H1 (cell line): Measurements from ENCODE around the gene ISL2. TPM values are rescaled to one million over a fixed set of nuclear protein-coding genes. Genes with fewer than 3 reads are reported as not detected.

Source experiments
- CTCF ChIA-PET: fragments of 300-600 bp; sonication (Branson Sonifier 250); formaldehyde crosslinking; loops from one replicate; lab custom pipeline; 2021; ENCODE audit not compliant: partially characterized antibody; lab: Charles Lee
- POLR2A ChIA-PET: fragments of 300-600 bp; sonication (Branson Sonifier 250); formaldehyde crosslinking; loops from one replicate; lab custom pipeline; 2021; ENCODE audit warnings: inconsistent platforms; ENCODE audit not compliant: partially characterized antibody; lab: Charles Lee
- DNase-seq, 2 experiments: peaks; one replicate each; pipeline versions ENCODE4 v3.0.0 to v3.0.0-alpha.2; 2010 to 2022; ENCODE audit warnings: low spot score in 2 of 2, low read depth in 1 of 2, mixed read lengths in 1 of 2
- FAIRE-seq: peaks from 2 replicates; lab custom pipeline; 2011; peaks lifted over from hg19 to GRCh38; lab: Jason Lieb, UNC
- H2AFZ ChIP-seq: 2 replicates; pipeline ENCODE4 v1.8.1; 2012; ENCODE audit warnings: low read length, inconsistent platforms
- H2AK5ac ChIP-seq: 2 replicates; pipeline ENCODE4 v1.6.1; 2013; ENCODE audit warnings: low read depth, low read length
- H2BK120ac ChIP-seq: replicated peaks from 2 replicates; pipeline ENCODE3; 2013; ENCODE audit warnings: low read depth, low read length, inconsistent platforms
- H2BK12ac ChIP-seq: 2 replicates; pipeline ENCODE4 v1.6.1; 2013; ENCODE audit warnings: low read depth, low read length
- H2BK15ac ChIP-seq: 2 replicates; pipeline ENCODE4 v1.6.1; 2013; ENCODE audit warnings: low read length
- H2BK20ac ChIP-seq: 2 replicates; pipeline ENCODE4 v1.6.1; 2013; ENCODE audit warnings: low read length
- H2BK5ac ChIP-seq: 2 replicates; pipeline ENCODE4 v1.6.1; 2013; ENCODE audit warnings: low read depth, low read length
- H3K14ac ChIP-seq: 2 replicates; pipeline ENCODE4 v1.6.1; 2013; ENCODE audit warnings: inconsistent platforms; ENCODE audit not compliant: insufficient read length
- H3K18ac ChIP-seq: 2 replicates; pipeline ENCODE4 v1.6.1; 2013; ENCODE audit warnings: low read length; ENCODE audit errors: extremely low read depth
- H3K23ac ChIP-seq: 2 replicates; pipeline ENCODE4 v1.6.1; 2013; ENCODE audit warnings: inconsistent platforms; ENCODE audit not compliant: insufficient read length
- H3K23me2 ChIP-seq: 2 replicates; pipeline ENCODE4 v1.6.1; 2013; ENCODE audit warnings: low read depth, low read length
- H3K27ac ChIP-seq: 2 replicates; pipeline ENCODE4 v1.6.1; 2011; ENCODE audit warnings: low read depth, low read length, inconsistent platforms
- H3K27me3 ChIP-seq, 4 experiments: replicated peaks in 1 of 4; 1 replicate in 1 of 4; 2 replicates in 3 of 4; pipeline versions ENCODE4 v1.6.1 to v1.8.1; 2011 to 2013; ENCODE audit warnings: low read length in 3 of 4, mild to moderate bottlenecking in 3 of 4, inconsistent platforms in 2 of 4, mixed read lengths in 2 of 4, moderate library complexity in 1 of 4; ENCODE audit not compliant: control insufficient read depth in 3 of 4, insufficient read depth in 3 of 4; ENCODE audit errors: extremely low read depth in 1 of 4
- H3K36me3 ChIP-seq, 4 experiments: 2 replicates each; pipeline versions ENCODE4 v1.6.1 to v1.8.1; 2011 to 2013; ENCODE audit warnings: mild to moderate bottlenecking in 4 of 4, low read length in 3 of 4, moderate library complexity in 2 of 4, control low read depth in 1 of 4, inconsistent platforms in 1 of 4; ENCODE audit not compliant: insufficient read depth in 4 of 4, control insufficient read depth in 2 of 4
- H3K4ac ChIP-seq: replicated peaks from 2 replicates; pipeline ENCODE3; 2013; ENCODE audit warnings: low read length, low read depth, mixed read lengths, inconsistent platforms; ENCODE audit not compliant: insufficient read length
- H3K4me1 ChIP-seq, 4 experiments: replicated peaks in 1 of 4; 1 replicate in 1 of 4; 2 replicates in 3 of 4; pipeline versions ENCODE4 v1.6.1 to v1.8.1; 2011 to 2013; ENCODE audit warnings: low read length in 3 of 4, inconsistent platforms in 2 of 4, mixed read lengths in 1 of 4; ENCODE audit not compliant: insufficient read depth in 4 of 4, control insufficient read depth in 3 of 4
- H3K4me2 ChIP-seq, 2 experiments: 2 replicates each; pipeline versions ENCODE4 v1.6.1 to v1.8.1; 2011 to 2013; ENCODE audit warnings: low read depth in 2 of 2, low read length in 2 of 2, control low read depth in 1 of 2, inconsistent platforms in 1 of 2, mild to moderate bottlenecking in 1 of 2; ENCODE audit not compliant: insufficient read depth in 1 of 2
- H3K4me3 ChIP-seq, 4 experiments: fragments of 200-600, 300-600 bp in 1 of 4; sonication (generic), shearing (Covaris generic), sonication (Bioruptor Twin) in 1 of 4; 2 replicates each; pipeline versions ENCODE4 v1.5.1 to v1.8.1; 2011 to 2016; ENCODE audit warnings: low read length in 4 of 4, low read depth in 3 of 4, control low read depth in 2 of 4, inconsistent platforms in 2 of 4, mild to moderate bottlenecking in 2 of 4, mixed read lengths in 1 of 4, moderate library complexity in 1 of 4; ENCODE audit not compliant: insufficient read depth in 2 of 4; ENCODE audit errors: extremely low read depth in 1 of 4
- H3K56ac ChIP-seq: replicated peaks from 2 replicates; pipeline ENCODE3; 2013; ENCODE audit warnings: low read depth, mild to moderate bottlenecking, mixed read lengths, low read length, inconsistent platforms; ENCODE audit not compliant: insufficient read length
- H3K79me1 ChIP-seq: 2 replicates; pipeline ENCODE4 v1.6.1; 2013; ENCODE audit warnings: low read depth, low read length, control low read depth
- H3K79me2 ChIP-seq, 2 experiments: 2 replicates each; pipeline versions ENCODE4 v1.6.1 to v1.8.1; 2012 to 2013; ENCODE audit warnings: low read length in 2 of 2, mild to moderate bottlenecking in 2 of 2, inconsistent platforms in 1 of 2; ENCODE audit not compliant: insufficient read depth in 2 of 2, control insufficient read depth in 1 of 2
- H3K9ac ChIP-seq, 4 experiments: replicated peaks in 1 of 4; 1 replicate in 1 of 4; 2 replicates in 3 of 4; pipeline versions ENCODE4 v1.6.1 to v1.8.1; 2011 to 2013; ENCODE audit warnings: low read depth in 3 of 4, low read length in 3 of 4, control low read depth in 2 of 4, mild to moderate bottlenecking in 2 of 4, moderate library complexity in 2 of 4, inconsistent platforms in 1 of 4; ENCODE audit errors: extremely low read depth in 1 of 4
- H3K9me3 ChIP-seq, 2 experiments: 2 replicates each; pipeline versions ENCODE4 v1.6.1 to v1.8.1; 2012 to 2013; ENCODE audit warnings: mild to moderate bottlenecking in 2 of 2, moderate library complexity in 2 of 2, control low read depth in 1 of 2, inconsistent platforms in 1 of 2, low read depth in 1 of 2, low read length in 1 of 2, mixed read lengths in 1 of 2; ENCODE audit not compliant: insufficient read depth in 2 of 2
- H4K20me1 ChIP-seq, 2 experiments: replicated peaks in 1 of 2; 2 replicates each; pipeline versions ENCODE3 to v1.8.1; 2011 to 2013; ENCODE audit warnings: inconsistent platforms in 2 of 2, low read length in 2 of 2, mild to moderate bottlenecking in 1 of 2; ENCODE audit not compliant: insufficient read depth in 2 of 2, control insufficient read depth in 1 of 2
- H4K5ac ChIP-seq: 2 replicates; pipeline ENCODE4 v1.6.1; 2013; ENCODE audit warnings: low read length, low read depth, mixed read lengths, inconsistent platforms; ENCODE audit not compliant: insufficient read length
- H4K8ac ChIP-seq: 2 replicates; pipeline ENCODE4 v1.8.0; 2013; ENCODE audit warnings: mild to moderate bottlenecking, moderate library complexity, low read length, inconsistent platforms; ENCODE audit not compliant: insufficient read depth; ENCODE audit errors: extremely low read depth
- H4K91ac ChIP-seq: replicated peaks from 2 replicates; pipeline ENCODE3; 2013; ENCODE audit warnings: low read length, mixed read lengths, inconsistent platforms; ENCODE audit not compliant: insufficient read length
- ATF2 ChIP-seq: IDR thresholded peaks from 2 replicates; pipeline ENCODE4 v1.6.1; 2012; ENCODE audit warnings: low read length, inconsistent platforms
- BACH1 ChIP-seq: IDR thresholded peaks from 2 replicates; pipeline ENCODE4 v1.6.1; 2012; ENCODE audit warnings: low read length, improper control_type of control experiment
- CHD1 ChIP-seq: IDR thresholded peaks from 2 replicates; pipeline ENCODE4 v1.6.1; 2012; ENCODE audit warnings: low read depth, low read length, improper control_type of control experiment
- EGR1 ChIP-seq: IDR thresholded peaks from 2 replicates; pipeline ENCODE4 v1.6.1; 2011; ENCODE audit warnings: low read depth, low read length, borderline replicate concordance
- GTF2F1 ChIP-seq: IDR thresholded peaks from 2 replicates; pipeline ENCODE4 v1.6.1; 2012; ENCODE audit warnings: low read depth, low read length, improper control_type of control experiment, borderline replicate concordance
- POLR2A ChIP-seq, 2 experiments: IDR thresholded peaks; 1 replicate in 1 of 2; 2 replicates in 1 of 2; pipeline ENCODE4 v1.6.1; 2011; ENCODE audit warnings: low read depth in 2 of 2, low read length in 2 of 2, mild to moderate bottlenecking in 2 of 2; ENCODE audit errors: control extremely low read depth in 1 of 2
- POLR2AphosphoS5 ChIP-seq: IDR thresholded peaks from 2 replicates; pipeline ENCODE4 v1.6.1; 2011; ENCODE audit warnings: low read depth, low read length
- SIRT6 ChIP-seq: IDR thresholded peaks from one replicate; pipeline ENCODE4 v1.7.1; 2012; ENCODE audit warnings: low read length, inconsistent platforms
- SIX5 ChIP-seq: IDR thresholded peaks from 2 replicates; pipeline ENCODE4 v1.6.1; 2011; ENCODE audit warnings: mild to moderate bottlenecking, low read depth, low read length
- SUZ12 ChIP-seq: fragments of 200-600 bp; sonication (generic); IDR thresholded peaks from 2 replicates; pipeline ENCODE4 v1.6.1; 2012; ENCODE audit warnings: mild to moderate bottlenecking, inconsistent platforms, low read length, moderate library complexity, mixed read lengths
- TAF1 ChIP-seq: IDR thresholded peaks from 2 replicates; pipeline ENCODE4 v1.6.1; 2011; ENCODE audit warnings: mild to moderate bottlenecking, low read depth, low read length
- TAF7 ChIP-seq: optimal IDR thresholded peaks from 2 replicates; pipeline ENCODE3; 2011; ENCODE audit warnings: low read depth, mild to moderate bottlenecking, inconsistent platforms, low read length, moderate library complexity, borderline replicate concordance
- TCF12 ChIP-seq: IDR thresholded peaks from 2 replicates; pipeline ENCODE4 v1.6.1; 2011; ENCODE audit warnings: low read depth, mild to moderate bottlenecking, low read length
- YY1 ChIP-seq: IDR thresholded peaks from 2 replicates; pipeline ENCODE4 v1.6.1; 2011; ENCODE audit warnings: low read depth, mild to moderate bottlenecking, low read length
- WGBS, 2 experiments: shearing (Covaris generic) in 1 of 2; methylation state at CpG; one replicate each; pipeline versions ENCODE4 v1.1.6 to v1.1.7; 2013 to 2015; ENCODE audit warnings: low lambda C conversion rate in 2 of 2, mixed read lengths in 2 of 2, inconsistent platforms in 1 of 2, low coverage in 1 of 2, missing lambda C conversion rate in 1 of 2; ENCODE audit not compliant: insufficient replicate concordance in 2 of 2, insufficient coverage in 1 of 2, insufficient read length in 1 of 2; ENCODE audit errors: extremely low coverage in 1 of 2, missing lambda C conversion rate in 1 of 2; 5-methylcytosine and 5-hydroxymethylcytosine counted together
- polyA plus RNA-seq, 7 experiments: library from polyadenylated mRNA; depleted of rRNA in 3 of 7; stranded (reverse) in 5 of 7; unstranded in 2 of 7; fragments of >200 nt in 5 of 7; fragments of 200-250 nt in 2 of 7; gene quantifications; 1 replicate in 5 of 7; 2 replicates in 1 of 7; 4 replicates in 1 of 7; pipeline versions ENCODE4 v1.2.1 to v1.2.3, GENCODE V29; 2011 to 2013; ENCODE audit warnings: missing spikeins in 2 of 7, mixed read lengths in 2 of 7
- total RNA-seq: library from RNA; stranded (reverse); fragmentation: NEBNext Ultra II Directional; extraction: Animal tissue kit (Norgen Biotek cat#: 25700); gene quantifications from 2 replicates; pipeline ENCODE4 v1.2.1, GENCODE V29; 2021
- TF ChIP-seq, protein P1 (sequence below): IDR thresholded peaks from 2 replicates; pipeline ENCODE4 v1.6.1; 2011; ENCODE audit warnings: low read depth, mild to moderate bottlenecking, low read length; ENCODE audit not compliant: insufficient read depth

Gene ISL2
- total and polyA plus RNA-seq, 2 of the 8 experiments (the other 6 are each of a cell fraction or from before 2014, with no cell fraction given): 0.32 to 0.99 TPM

GRCh38 chr15:76360416-76360815 is 23.8 kb downstream of the ISL2 start:
- no peak overlapping the region for H3K4ac ChIP-seq
- no peak overlapping the region for H3K23ac ChIP-seq
- FAIRE-seq: no peak
- no peaks in the 10 kb centered on the region for H4K20me1 ChIP-seq
- H3K18ac ChIP-seq: no peak overlapping the region
- H2BK120ac ChIP-seq: no peak overlapping the region
- no peak overlapping the region for H2BK15ac ChIP-seq
- no peaks in the 10 kb centered on the region for H3K4me1 ChIP-seq
- H3K56ac ChIP-seq: no peak overlapping the region
- no peak overlapping the region for H4K8ac ChIP-seq
- no peak overlapping the region for H3K27ac ChIP-seq
- no peak overlapping the region for H2AK5ac ChIP-seq
- WGBS, 2 experiments: 88% methylated on average over 3 of the region's 3 CpGs; no CpG with 5 or more reads in 1 of the 2 experiments
- no peak overlapping the region for H2BK12ac ChIP-seq
- H2BK20ac ChIP-seq: no peak overlapping the region
- POLR2A ChIA-PET: no interaction called here
- no peaks in the 10 kb centered on the region for H3K9me3 ChIP-seq
- H3K14ac ChIP-seq: no peak overlapping the region
- no peak overlapping the region for H4K91ac ChIP-seq
- H2BK5ac ChIP-seq: no peak overlapping the region
- H3K79me2 ChIP-seq: no peaks in the 10 kb centered on the region
- DNase-seq: no peak
- no peaks in the 10 kb centered on the region for H3K36me3 ChIP-seq
- CTCF ChIA-PET: no interaction called here
- H3K4me3 ChIP-seq: no peak overlapping the region
- H4K5ac ChIP-seq: no peak overlapping the region
- no peaks in the 10 kb centered on the region; a peak in 1 of 7 replicates for H3K27me3 ChIP-seq
- no peaks in the 10 kb centered on the region for H3K79me1 ChIP-seq
- H3K23me2 ChIP-seq: no peaks in the 10 kb centered on the region; the same call in 1 of the 2 replicates
- H3K9ac ChIP-seq: no peak overlapping the region
- no peak overlapping the region for H3K4me2 ChIP-seq
- no peak overlapping the region for H2AFZ ChIP-seq
- TF ChIP-seq CHD1 (no peak), POLR2AphosphoS5 (no peak), POLR2A (IDR thresholded peaks at IDR 0.05; ENCODE audit: control extremely low read depth in 1 of 2, low read depth in 2 of 2, low read length in 2 of 2) (no peak), BACH1 (no peak), TAF7 (no peak), SUZ12 (no peak), SIX5 (no peak), EGR1 (no peak), SIRT6 (no peak), TAF1 (no peak), GTF2F1 (no peak), ATF2 (no peak), YY1 (no peak), TCF12 (no peak)
- TF ChIP-seq, protein P1, sequence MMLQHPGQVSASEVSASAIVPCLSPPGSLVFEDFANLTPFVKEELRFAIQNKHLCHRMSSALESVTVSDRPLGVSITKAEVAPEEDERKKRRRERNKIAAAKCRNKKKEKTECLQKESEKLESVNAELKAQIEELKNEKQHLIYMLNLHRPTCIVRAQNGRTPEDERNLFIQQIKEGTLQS: no peak
